ENCODE results near the gene RYR3.
"Not testable (repeated sequence)": the region's sequence is repeated elsewhere in the genome, so short reads cannot be mapped to it uniquely, and the experiment has no call there.

Gene RYR3

DNA sequence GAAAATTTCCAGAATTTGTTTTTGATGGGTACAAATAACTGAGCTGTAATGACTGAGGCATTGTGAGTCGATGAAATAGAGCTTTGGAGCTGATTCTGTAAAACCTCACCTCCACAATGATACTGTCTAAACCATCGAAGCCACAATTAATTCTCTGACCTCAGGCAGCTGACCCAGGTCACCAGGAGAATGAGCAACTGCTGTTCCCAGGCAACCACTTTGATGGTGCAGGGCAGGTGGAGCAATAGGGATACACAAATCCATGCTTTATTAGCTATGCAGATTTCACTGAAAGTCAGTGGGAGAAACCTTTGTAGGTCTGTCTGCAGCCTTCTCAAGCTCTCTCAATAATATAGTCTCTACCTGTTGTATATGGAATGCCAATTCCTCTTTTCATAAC lies 204.4 kb downstream of the RYR3 start:
- no peak for DNase-seq (ENCODE audit: low read depth)

DNA sequence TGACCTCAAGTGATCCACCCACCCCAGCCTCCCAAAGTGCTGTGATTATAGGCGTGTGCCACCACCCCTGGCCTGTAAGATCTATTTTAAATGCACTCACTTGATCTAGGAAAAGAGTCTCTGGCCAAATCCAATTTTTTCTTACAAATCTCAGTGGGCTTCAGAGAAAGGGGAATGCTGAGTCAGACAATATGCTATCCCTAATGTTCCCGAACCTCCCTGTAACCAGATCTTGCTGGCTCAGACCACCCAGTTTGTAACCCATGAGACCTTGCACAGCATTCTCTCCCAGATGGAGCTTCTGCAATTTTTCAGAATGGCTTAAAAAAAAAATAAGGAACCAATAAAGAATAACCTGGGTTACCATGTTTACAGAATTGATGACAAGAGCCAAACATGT lies 205.8 kb downstream of the RYR3 start:
- DNase-seq (ENCODE audit: low read depth), result no peak

GRCh38 chr15:33517944-33518343 lies 207.2 kb downstream of the RYR3 start:
- DNase-seq (ENCODE audit: low read depth), result no peak

DNA sequence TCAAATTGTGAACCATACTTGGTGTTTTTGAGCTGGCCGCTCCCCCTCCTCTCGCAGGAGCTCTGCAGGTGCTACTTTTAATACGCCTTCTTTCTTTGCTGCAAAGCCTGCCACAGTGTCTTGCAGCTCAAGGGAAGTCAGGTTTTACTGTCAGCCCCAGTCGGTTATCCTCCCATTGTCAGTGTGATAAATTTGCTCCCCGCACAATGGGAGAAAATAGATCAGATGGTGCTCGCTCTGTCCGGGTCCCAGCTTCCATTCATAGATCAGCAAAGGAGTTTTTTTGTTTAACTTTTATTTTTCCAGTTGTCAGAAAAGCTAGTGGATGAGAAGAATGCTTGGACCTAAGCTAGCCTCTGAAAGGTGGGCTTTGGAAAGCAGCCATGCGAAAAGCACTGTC lies 207.7 kb downstream of the RYR3 start:
- DNase-seq (ENCODE audit: low read depth), result no peak

DNA sequence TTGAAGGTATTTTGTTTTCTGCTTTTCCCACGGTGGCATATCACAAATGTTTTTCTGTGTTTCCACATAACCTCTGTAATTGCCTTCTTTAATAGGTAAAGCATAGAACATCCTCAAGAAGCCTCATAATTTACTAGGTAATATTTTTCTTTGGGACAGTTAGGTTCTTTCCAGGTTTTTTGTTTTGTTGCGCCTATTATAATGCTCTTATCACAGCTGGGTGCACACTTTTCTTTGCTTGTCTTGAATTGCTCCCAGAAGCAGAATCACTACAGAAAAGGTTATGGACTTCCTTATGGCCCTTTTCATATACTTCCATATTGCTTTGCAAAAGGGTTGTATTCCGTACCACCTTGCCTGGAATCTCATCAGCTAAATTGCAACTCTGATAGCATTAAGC lies 213.5 kb downstream of the RYR3 start:
- no peak for DNase-seq (ENCODE audit: low read depth)

DNA sequence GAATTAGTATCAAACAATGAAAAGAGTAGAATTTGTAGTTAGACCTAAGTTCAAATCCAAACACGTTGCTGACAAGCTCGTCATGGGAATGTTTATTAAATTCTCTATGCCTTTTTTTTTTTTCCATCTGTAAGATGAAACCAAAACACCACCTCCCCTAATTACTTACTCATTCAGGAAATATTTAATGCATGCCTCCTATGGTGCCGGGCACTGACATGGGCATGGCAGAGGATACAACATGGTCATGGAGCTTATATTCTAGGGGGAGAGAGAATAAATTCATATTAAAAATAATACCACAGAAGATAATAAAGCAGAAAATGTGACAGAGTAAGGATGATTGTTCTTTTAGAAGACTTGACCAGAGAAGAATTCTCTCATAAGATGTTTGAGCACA lies 215.8 kb downstream of the RYR3 start:
- no peak for DNase-seq (ENCODE audit: low read depth)

DNA sequence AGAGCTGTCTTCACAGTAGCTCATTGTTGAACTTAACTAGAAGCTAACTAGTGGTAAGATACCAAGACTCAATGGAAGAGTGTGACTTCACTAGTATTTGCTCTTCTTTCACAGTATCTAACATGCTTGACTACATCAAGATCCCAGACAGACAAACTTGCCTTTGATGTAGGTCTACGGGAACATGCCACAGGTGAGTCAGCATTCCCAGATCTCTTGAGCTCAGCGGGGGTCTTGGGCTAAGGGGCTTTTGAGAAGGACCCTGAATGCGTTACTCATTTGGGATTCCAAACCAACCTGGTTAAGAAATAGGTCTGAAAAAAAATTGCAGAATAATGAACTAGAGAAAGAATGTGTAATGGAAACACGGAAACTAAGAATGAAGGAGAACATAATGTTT lies 222.4 kb downstream of the RYR3 start:
- DNase-seq (ENCODE audit: low read depth), result no peak

DNA sequence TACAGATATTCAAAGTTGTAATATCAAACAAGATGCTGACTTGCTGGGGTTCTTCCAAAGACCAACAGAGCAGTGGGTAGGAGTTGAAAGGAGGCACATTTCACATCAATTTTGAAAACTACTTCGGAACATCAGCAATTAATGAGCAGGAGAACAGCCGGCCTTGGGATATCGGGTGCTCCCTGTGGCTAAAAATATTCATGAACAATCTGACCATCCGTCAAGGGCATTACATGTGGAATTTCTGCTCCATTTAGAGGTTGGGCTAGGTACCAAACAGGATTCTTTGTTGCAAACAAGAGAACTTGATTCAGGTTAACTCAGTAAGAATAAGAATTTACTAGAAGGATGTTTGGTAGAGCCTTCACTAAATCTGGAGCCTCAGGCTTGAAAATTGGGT lies 223.9 kb downstream of the RYR3 start:
- no peak for DNase-seq (ENCODE audit: low read depth)

GRCh38 chr15:33535135-33535534 lies 224.4 kb downstream of the RYR3 start:
- DNase-seq (ENCODE audit: low read depth), result no peak

DNA sequence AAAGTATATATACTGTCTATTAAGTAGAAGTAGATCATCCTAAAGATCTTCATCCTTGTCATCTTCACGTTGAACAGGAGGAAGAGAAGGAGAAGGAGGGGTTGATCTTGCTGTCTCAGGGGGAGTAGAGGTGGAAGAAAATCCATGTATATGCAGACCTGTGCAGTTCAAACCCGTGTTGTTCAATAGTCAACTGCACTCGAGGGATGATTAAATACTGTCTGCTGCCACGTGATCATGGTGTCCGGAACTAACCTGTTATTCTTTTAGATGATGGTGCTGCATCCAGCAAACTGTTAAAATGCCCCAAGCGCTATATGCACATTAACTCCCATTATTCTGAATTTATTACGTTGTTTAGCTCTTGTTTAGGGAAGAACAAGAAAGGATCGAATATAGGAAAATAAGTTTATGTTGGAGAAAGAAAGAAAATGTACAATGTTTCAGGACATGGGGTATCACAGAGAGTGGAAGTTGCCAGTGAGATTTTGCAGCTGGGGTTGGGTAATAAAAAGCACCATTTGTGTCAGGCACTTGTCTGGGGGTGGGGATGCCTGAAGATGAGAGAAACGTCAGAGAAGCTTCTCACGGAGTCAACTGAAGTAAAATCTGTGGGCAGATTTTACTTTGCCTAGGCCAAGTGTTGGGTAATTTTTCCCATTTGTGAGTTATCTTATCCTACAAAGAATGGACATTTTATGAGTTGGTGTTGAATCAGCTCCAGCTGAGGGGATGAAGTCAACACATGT lies 229.2 kb downstream of the RYR3 start:
- no peak for DNase-seq (ENCODE audit: low read depth)

- DNase-seq (ENCODE audit: low read depth), result no peak
These were observed 233.2 kb downstream of the RYR3 start for GRCh38 chr15:33543957-33544356.

DNA sequence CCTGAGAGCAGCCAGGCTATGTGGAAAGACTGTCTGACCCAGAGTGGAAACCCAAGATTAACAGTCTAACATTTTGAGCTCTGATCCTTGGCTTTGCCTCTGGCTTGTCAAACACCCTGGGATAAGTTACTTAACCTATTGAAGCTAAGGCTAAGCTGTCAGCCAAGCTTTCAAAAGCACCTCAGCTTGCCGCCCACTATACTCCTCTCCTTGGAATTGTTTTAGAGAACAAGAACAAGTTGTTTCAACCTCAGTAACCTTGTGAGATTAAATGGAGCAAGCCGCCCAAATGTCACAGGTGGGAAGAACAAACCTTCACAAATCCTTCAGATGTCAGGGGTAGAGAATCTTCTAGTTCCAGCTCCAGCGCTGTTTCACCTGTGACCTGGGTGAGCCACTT lies 235.1 kb downstream of the RYR3 start:
- DNase-seq (ENCODE audit: low read depth), result no peak

DNA sequence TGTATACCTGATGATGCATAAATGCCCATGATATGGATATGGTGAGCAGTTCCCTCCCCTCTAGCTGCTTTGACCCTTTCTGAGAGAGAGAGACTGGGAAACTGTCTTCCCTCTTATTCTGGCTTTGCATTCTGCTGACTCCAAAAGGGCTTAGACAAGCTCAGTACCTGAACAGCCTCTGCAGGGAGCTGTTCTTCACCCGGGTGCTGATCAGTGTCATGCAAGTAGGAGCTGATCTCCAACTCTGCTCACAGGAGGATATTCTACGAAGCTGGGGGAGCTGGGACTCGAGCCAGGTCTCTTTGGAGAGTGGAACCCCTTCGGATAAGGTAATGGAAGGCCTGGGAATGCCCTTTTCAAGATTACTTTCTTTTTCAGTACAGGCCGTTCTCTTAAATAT lies 237.1 kb downstream of the RYR3 start:
- peak; percentile 9 for DNase-seq (ENCODE audit: low read depth)

DNA sequence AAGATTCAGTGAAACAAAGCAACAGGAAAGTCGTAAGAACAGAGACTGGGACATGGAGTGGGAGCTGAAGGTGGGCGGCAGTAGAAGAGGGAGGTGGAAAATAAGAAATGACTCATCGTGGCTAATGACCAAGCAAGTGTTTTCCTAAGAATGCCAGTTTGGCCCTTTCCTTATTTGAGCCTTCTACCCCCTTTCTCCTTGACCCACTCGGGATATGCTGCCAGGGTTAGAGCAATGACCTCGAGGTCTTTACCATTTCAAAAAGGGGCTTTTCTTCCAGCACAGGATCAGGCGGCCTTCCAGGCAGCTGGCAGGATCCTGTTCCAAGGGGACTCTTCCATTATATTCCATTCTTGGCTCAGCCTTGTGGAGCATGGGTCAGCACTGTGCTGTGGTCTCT lies 241.1 kb downstream of the RYR3 start:
- DNase-seq (ENCODE audit: low read depth), result no peak

- DNase-seq (ENCODE audit: low read depth), result no peak
These were observed 242.4 kb downstream of the RYR3 start for GRCh38 chr15:33553157-33553556.

- no peak for DNase-seq (ENCODE audit: low read depth)
These were observed 248.6 kb downstream of the RYR3 start for GRCh38 chr15:33559207-33559890.

DNA sequence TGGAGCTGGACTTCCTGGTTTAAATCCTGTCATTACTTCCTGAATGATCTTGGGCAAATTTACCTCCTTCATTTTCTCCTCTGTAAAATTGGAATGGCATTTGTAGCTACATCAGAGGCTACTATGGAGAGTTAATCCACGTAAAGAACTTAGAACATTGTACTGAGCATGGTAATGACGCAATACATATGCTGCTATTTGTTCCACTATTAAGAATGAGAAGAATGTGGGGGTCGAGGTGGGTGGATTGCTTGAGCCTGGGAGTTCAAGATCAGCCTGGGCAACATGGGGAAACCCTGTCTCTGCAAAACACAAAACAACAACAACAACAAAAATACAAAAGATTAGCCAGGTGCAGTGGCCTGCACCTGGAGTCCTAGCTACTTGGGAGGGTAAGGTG lies 250.6 kb downstream of the RYR3 start:
- DNase-seq (ENCODE audit: low read depth), result no peak

GRCh38 chr15:33561967-33562366 lies 251.2 kb downstream of the RYR3 start:
- DNase-seq (ENCODE audit: low read depth), result no peak

DNA sequence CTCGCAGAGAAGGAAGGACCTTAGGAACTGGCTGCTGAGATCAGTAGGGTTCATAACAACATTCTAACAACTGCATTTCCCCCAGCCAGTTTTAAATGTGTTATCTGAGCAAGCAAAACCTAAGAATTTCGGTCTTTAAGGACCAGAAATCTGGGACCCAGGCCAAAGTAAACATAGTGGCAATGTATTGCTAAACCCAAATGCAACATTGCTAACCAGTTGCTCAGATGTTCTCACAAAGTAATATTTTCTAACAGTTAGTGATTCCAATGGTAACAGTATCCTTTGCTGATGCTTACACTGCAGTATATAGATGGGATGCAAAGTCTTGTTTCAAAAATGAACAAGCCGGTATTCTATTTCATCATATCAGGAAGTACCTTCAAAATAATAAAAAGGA lies 254.3 kb downstream of the RYR3 start:
- DNase-seq (ENCODE audit: low read depth), result no peak

GRCh38 chr15:33567652-33568051 lies 256.9 kb downstream of the RYR3 start:
- no peak for DNase-seq (ENCODE audit: low read depth)

- DNase-seq (ENCODE audit: low read depth), result no peak
These were observed 258.3 kb downstream of the RYR3 start for GRCh38 chr15:33569036-33569435.

DNA sequence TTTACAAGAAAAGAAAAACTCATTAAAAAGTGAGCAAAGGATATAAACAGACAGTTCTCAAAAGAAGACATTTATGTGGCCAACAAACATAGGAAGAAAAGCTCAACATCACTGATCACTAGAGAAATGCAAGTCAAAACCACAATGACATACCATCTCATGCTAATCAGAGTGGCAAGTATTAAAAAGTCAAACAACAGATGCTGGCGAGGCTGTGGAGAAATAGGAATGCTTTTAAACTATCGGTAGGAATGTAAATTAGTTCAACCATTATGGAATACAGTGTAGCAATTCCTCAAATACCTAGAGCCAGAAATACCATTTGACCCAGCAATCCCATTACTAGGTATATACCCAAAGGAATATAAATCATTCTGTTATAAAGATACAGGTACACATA lies 267.1 kb downstream of the RYR3 start:
- not testable (repeated sequence) for DNase-seq (ENCODE audit: low read depth)

DNA sequence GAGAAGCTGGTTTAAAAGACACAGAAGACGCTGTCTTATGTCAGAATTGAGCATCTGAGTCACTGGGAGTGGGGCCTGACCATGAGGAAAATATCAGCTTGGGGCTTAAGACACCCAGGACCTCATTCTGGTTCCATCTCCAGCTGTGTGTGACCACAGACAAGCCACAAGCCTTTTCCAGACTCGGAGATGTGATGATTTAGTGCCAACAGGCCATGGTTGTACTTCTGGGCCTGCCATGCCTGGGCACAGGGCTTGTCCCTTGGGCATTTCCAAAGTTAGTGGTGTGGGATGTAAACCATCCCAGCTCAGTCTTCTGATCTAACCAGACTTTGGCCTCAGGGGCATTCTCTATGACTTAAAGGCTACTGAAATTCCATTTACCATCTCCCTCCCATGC lies 269.8 kb downstream of the RYR3 start:
- no peak for DNase-seq (ENCODE audit: low read depth)

DNA sequence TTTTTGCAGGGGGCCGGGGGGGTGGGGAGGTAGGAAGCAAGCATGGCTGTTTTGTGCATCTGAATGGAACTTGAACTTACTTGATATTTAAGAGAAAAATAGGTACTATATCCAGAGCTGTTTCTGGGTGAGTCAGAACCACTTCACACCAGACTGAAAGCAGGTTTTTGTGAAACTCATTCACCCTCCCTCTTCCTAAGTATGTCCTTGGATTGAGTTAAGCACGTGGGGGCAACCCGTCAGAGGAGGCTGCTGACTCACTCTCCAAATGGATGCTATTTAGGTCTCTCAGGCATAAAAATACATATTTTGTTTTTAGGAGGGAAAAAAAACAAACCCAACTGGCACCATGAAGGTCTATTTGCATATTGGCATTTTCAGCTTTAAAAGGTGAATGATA lies 270.3 kb downstream of the RYR3 start:
- DNase-seq (ENCODE audit: low read depth), result no peak
